NCI-H748 (cell line): Measurements from ENCODE around the gene KRT14.
A peak's percentile ranks its signal among the peaks of the same experiment; 100 is the strongest.
"Not testable (repeated sequence)": the region's sequence is repeated elsewhere in the genome, so short reads cannot be mapped to it uniquely, and the experiment has no call there.

Experiments used
- DNase-seq: peaks from one replicate; lab custom pipeline; 2025; ENCODE audit not compliant: unreplicated experiment; lab: John Stamatoyannopoulos, UW

Gene KRT14

GRCh38 chr17:41586863-41587495, at the start of gene KRT14:
KRT14 (minus strand) TSS chr17:41586895; CDS start chr17:41586834, 61 bp downstream.
- no peak for DNase-seq

GRCh38 chr17:41635121-41636097, 48.7 kb upstream of the KRT14 start:
- no peak for DNase-seq

- DNase-seq: no peak
Measured at GRCh38 chr17:41634639-41635038, 47.9 kb upstream of the KRT14 start.

- peak; percentile 12 for DNase-seq
Measured at GRCh38 chr17:41633556-41634199, 47.0 kb upstream of the KRT14 start.

GRCh38 chr17:41632482-41633105, 45.9 kb upstream of the KRT14 start:
- no peak for DNase-seq

GRCh38 chr17:41631898-41632285, 45.2 kb upstream of the KRT14 start:
- DNase-seq: no peak

- DNase-seq: no peak
Measured at GRCh38 chr17:41631025-41631897, 44.6 kb upstream of the KRT14 start.

GRCh38 chr17:41629826-41630670, 43.4 kb upstream of the KRT14 start:
- no peak for DNase-seq

GRCh38 chr17:41629316-41629715, 42.6 kb upstream of the KRT14 start:
- no peak for DNase-seq

- not testable (repeated sequence) for DNase-seq
Measured at GRCh38 chr17:41628621-41629255, 42.0 kb upstream of the KRT14 start.

GRCh38 chr17:41628073-41628370, 41.3 kb upstream of the KRT14 start:
- not testable (repeated sequence) for DNase-seq

- DNase-seq: no peak
Measured at GRCh38 chr17:41627316-41628072, 40.8 kb upstream of the KRT14 start.

- DNase-seq: not testable (repeated sequence)
Measured at GRCh38 chr17:41626914-41627295, 40.2 kb upstream of the KRT14 start.

- DNase-seq: not testable (repeated sequence)
Measured at GRCh38 chr17:41626028-41626913, 39.6 kb upstream of the KRT14 start.

- DNase-seq: peak; percentile 10
Measured at GRCh38 chr17:41625602-41626001, 38.9 kb upstream of the KRT14 start.

GRCh38 chr17:41624208-41625101, 37.8 kb upstream of the KRT14 start, which contains the start of gene KRT17:
KRT17 (minus strand) TSS chr17:41624575; CDS start chr17:41624509, 66 bp downstream.
- no peak for DNase-seq
